NOMO-1 treated with dmso at 0.1 percent for 144 hours (cell line): Measurements from ENCODE around the gene SCNN1B.
"Not testable (repeated sequence)": the region's sequence is repeated elsewhere in the genome, so short reads cannot be mapped to it uniquely, and the experiment has no call there.

Source experiments
- DNase-seq: peaks from one replicate; lab custom pipeline; 2025; ENCODE audit not compliant: unreplicated experiment; lab: John Stamatoyannopoulos, UW

The SCNN1B gene

DNA sequence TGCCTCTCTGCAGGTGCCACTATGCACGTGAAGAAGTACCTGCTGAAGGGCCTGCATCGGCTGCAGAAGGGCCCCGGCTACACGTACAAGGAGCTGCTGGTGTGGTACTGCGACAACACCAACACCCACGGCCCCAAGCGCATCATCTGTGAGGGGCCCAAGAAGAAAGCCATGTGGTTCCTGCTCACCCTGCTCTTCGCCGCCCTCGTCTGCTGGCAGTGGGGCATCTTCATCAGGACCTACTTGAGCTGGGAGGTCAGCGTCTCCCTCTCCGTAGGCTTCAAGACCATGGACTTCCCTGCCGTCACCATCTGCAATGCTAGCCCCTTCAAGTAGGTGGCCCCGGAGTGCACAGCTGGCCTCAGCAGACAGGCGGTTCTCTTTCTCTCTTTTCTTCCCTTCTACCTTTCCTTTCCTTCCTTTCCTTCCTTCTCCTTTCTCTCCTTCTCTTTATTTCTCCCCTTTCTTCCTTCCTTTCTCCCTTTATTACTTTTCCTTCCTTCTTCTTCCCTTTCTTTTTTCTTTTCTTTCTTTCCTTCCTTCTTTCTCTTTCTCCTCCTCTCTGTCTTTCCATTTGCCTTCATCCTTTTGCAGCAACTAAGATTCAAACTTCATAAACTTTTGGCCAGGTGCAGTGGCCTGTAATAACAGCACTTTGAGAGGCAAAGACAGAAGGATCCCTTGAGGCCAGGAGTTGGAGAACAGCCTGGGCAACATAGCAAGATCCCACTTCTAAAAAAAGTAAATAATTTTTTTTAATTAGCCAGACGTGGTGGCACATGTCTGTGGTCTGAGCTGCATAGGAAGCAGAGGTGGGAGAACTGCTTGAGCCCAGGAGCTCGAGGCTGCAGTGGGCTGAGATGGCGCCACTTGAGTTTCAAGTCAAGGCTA, 46.7 kb downstream of the SCNN1B start:
- DNase-seq = no peak

GRCh38 chr16:23351360-23351759, 49.3 kb downstream of the SCNN1B start:
- no peak for DNase-seq

- no peak for DNase-seq
Measured at GRCh38 chr16:23353440-23353839, 51.3 kb downstream of the SCNN1B start.

- DNase-seq = no peak
Measured at GRCh38 chr16:23354246-23354645, 52.1 kb downstream of the SCNN1B start.

DNA sequence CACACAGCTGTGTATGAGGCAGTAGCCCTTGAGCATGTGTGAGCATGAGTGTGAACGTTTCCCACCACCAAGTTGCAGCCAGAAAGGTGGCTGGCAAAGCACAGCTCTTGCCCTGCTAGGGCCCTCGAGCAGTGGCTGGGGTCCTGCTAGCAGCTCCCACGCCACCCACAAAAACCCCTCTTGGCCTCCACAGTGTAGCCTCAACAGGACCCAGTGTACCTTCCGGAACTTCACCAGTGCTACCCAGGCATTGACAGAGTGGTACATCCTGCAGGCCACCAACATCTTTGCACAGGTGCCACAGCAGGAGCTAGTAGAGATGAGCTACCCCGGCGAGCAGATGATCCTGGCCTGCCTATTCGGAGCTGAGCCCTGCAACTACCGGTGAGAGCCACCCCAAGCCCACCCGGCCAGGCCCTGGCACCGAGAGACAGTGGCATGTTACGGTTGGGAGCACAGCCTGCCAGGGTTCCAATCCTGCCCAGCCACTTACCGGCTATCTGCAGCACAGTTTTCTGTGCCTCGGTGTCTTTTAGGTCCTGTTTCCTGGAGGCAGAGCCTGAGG, 53.1 kb downstream of the SCNN1B start:
- no peak for DNase-seq

- no peak for DNase-seq
Measured at GRCh38 chr16:23356941-23357340, 54.8 kb downstream of the SCNN1B start.

GRCh38 chr16:23357761-23358290, 55.7 kb downstream of the SCNN1B start:
- no peak for DNase-seq

- no peak for DNase-seq
Measured at GRCh38 chr16:23359092-23359760, 57.1 kb downstream of the SCNN1B start.

DNA sequence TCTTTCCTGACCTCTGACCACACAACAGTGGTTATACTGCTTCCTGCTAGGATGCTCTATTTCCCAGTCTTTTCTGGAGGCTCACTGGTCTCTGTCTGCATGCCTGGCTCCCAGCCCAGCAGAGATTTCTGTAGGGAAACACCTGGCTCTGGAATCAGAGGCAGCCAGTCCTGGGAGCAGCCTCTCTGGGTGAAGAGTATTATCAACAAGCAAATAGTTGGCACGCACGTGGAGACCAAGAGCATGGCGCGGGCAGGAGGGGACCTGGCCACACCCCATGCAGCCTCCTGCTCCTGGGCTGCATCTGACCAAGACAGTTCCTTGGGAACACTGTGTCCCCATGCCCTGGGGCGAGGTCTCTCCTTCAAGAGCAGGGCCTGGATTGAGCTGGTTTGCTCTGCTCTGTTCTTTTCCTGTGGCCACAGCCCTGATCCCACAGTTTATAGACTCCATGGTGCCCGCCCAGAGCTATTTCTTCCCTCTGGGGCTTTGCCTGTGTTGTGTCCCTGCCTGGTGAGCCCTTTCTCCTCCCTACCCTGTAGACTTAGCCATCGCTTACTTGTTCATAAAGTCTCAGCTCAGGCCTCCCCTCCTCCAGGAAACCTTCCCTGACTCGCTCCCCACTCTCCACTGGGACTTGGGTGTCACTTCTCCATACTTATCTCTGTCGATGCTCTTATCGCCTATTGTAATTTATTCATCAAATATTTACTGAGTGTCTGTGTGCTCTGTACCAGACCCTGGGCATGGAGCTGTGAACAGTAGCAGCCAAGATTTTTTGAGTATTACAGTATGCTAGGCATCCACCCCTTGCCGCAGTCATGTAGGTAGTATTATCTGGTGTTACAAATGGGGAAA, 60.6 kb downstream of the SCNN1B start:
- no peak for DNase-seq

GRCh38 chr16:23365602-23366240, 63.6 kb downstream of the SCNN1B start:
- DNase-seq = no peak

DNA sequence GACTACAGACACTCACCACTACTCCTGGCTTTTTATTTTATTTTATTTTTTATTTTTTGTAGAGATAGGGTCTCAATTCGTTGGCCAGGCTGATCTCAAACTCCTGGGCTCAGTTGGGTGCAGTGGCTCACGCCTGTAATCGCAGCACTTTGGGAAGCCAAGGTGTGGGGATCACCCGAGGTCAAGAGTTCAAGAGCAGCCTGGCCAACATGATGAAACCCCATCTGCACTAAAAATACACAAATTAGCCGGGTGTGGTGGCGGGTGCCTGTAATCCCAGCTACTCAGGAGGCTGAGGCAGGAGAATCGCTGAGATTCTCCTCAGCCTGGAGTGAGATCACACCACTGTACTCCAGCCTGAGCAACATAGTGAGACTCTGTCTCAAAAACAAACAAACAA, 64.2 kb downstream of the SCNN1B start:
- not testable (repeated sequence) for DNase-seq

DNA sequence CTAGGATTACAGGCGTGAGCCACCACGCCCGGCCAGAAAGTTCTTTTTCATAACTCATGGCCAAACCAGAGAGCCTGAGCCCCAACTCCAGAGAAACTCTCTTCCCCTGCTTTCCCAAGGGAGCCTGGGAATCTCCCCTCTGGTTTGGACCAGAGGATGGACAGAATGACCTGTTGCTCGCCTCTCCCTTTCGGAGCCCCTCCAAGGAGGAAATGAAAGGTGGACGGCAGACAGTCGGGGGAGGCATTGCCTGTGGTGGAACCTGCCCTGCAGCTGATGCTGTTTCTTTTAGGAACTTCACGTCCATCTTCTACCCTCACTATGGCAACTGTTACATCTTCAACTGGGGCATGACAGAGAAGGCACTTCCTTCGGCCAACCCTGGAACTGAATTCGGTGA, 65.5 kb downstream of the SCNN1B start:
- no peak for DNase-seq

DNA sequence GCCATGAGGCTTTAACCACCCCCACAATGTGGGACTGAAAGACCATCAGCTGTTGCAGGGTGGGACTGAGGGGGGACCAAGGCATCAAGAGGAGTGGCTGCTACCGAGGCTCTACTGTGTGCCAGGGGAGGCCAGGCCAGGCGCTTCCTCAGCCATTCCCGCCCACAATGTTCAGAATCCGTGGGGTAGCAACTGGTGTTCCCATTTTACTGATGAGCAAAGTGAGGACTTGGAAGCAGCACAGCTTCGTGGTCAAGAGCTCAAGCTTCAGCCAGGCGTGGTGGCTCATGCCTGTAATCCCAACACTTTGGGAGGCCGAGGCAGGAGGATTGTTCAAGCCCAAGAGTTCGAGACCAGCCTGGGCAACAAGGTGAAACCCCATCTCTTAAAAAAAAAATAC, 65.9 kb downstream of the SCNN1B start:
- no peak for DNase-seq

- DNase-seq = no peak
Measured at GRCh38 chr16:23368469-23368868, 66.4 kb downstream of the SCNN1B start.

DNA sequence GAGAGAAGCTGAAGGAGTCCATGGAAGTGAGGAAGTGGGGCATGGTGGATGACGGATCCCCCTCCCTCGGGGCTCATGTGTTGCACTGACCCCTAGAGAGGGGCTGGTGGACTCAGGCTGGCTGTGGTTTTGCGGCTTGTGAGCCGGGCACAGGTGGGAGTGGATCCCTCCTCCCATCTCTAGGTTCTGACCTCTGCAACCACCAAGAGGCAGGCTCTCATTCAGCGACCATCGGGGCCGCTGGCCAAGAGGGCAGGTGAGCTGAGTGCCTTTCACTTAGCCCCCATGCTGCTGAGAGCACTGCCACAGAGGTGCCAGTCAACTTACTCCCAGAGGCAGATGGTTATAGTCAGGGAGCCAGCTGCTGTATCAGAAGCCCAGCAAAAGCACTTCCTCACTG, 67.3 kb downstream of the SCNN1B start:
- DNase-seq = no peak

- no peak for DNase-seq
Measured at GRCh38 chr16:23371368-23371767, 69.3 kb downstream of the SCNN1B start.

DNA sequence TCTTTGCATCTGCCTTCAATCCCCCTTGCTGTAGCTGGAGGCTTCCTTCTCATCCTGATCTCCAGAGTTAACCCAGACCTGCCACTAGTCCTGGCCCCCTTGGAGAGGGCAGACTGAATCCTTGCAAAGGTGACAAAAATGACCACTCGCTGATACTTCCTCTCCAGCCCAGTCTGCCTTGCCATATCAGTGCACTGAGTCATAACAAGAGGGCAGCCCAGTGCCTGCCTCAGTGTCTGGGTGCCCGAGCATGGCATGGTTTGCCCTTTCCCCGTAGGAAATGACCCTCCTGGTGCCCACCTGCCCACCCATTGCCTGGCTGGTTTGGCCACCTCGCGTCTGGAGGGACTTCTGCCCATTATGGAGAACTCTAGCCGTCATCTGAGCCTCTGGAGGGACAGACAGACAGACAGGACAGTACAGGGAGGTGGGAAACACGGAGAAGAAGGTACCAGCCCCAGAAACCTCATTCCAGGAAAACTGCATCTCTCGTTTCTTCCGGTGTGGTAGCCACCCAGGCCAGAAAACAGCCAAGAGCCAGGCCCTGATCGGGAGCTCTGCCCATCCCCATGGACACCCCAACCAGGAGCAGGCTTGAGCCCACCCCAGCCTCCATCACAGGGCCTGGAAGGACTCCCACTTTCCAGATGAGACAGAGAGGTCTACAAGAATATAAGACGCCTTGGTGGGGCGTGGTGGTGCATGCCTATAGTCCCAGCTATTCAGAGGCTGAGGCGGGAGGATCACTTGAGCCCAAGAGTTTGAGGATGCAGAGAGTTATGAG, 71.5 kb downstream of the SCNN1B start:
- no peak for DNase-seq

GRCh38 chr16:23374721-23375510, 72.8 kb downstream of the SCNN1B start:
- DNase-seq = no peak

DNA sequence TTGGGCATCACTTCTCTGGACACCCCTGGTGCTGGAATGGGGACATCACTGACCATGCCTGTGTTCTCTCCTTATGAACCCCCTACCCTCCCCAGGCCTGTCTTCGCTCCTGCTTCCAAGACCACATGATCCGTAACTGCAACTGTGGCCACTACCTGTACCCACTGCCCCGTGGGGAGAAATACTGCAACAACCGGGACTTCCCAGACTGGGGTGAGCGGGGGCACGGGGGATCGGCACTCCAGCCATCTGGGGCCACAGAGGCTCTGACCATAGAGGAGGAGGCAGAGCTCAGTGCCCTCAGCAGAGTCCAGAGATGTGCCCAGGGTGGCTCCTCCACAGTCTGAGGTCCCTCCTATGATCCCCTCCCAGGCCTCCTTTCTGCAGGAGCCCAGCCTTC, 73.5 kb downstream of the SCNN1B start:
- DNase-seq = no peak
